NCI-H187 (cell line): ENCODE results near the gene KRTAP10-7.
"Not testable (repeated sequence)": the region's sequence is repeated elsewhere in the genome, so short reads cannot be mapped to it uniquely, and the experiment has no call there.

Source experiments
- DNase-seq, 2 experiments: peaks; one replicate each; lab custom pipeline; 2025; lab: John Stamatoyannopoulos, UW

KRTAP10-7 gene

GRCh38 chr21:44612029-44612486, 11.7 kb downstream of the KRTAP10-7 start, which contains the start of gene KRTAP10-8:
Gene KRTAP10-8, plus strand, starts transcription at chr21:44612079. Its CDS starts 22 bp downstream, at chr21:44612101.
- DNase-seq, result no peak

GRCh38 chr21:44612669-44613229, 12.4 kb downstream of the KRTAP10-7 start:
- DNase-seq, result no peak

GRCh38 chr21:44613386-44614155, 13.2 kb downstream of the KRTAP10-7 start:
- no peak for DNase-seq

- DNase-seq, result no peak
Observed at GRCh38 chr21:44614161-44614631, 13.8 kb downstream of the KRTAP10-7 start.

GRCh38 chr21:44614961-44615391, 14.6 kb downstream of the KRTAP10-7 start:
- no peak for DNase-seq

- no peak for DNase-seq
Observed at GRCh38 chr21:44615466-44615865, 15.1 kb downstream of the KRTAP10-7 start.

GRCh38 chr21:44615911-44616590, 15.7 kb downstream of the KRTAP10-7 start:
- DNase-seq, result no peak

GRCh38 chr21:44616591-44616926, 16.2 kb downstream of the KRTAP10-7 start:
- no peak for DNase-seq

GRCh38 chr21:44617071-44617501, 16.7 kb downstream of the KRTAP10-7 start:
- no peak for DNase-seq

GRCh38 chr21:44618504-44618903, 18.1 kb downstream of the KRTAP10-7 start:
- no peak for DNase-seq

GRCh38 chr21:44618909-44619308, 18.5 kb downstream of the KRTAP10-7 start:
- DNase-seq, result no peak

- DNase-seq, result no peak
Observed at GRCh38 chr21:44619886-44620285, 19.5 kb downstream of the KRTAP10-7 start.

- no peak for DNase-seq
Observed at GRCh38 chr21:44623575-44623974, 23.2 kb downstream of the KRTAP10-7 start.

GRCh38 chr21:44625756-44626155, 25.4 kb downstream of the KRTAP10-7 start:
- no peak for DNase-seq

GRCh38 chr21:44626262-44626661, 25.9 kb downstream of the KRTAP10-7 start:
- DNase-seq, result no peak

- DNase-seq, result no peak
Observed at GRCh38 chr21:44626673-44627143, 26.3 kb downstream of the KRTAP10-7 start, which contains the start of gene KRTAP10-9. Gene KRTAP10-9, plus strand, starts transcription at chr21:44627093. Its CDS starts 79 bp downstream, at chr21:44627172.

- DNase-seq, result not testable (repeated sequence)
Observed at GRCh38 chr21:44627181-44627822, 26.9 kb downstream of the KRTAP10-7 start.

- not testable (repeated sequence) for DNase-seq
Observed at GRCh38 chr21:44627831-44628233, 27.4 kb downstream of the KRTAP10-7 start.

GRCh38 chr21:44628707-44629391, 28.5 kb downstream of the KRTAP10-7 start:
- DNase-seq, result no peak

GRCh38 chr21:44630440-44630839, 30.0 kb downstream of the KRTAP10-7 start:
- no peak for DNase-seq

GRCh38 chr21:44632067-44632466, 31.7 kb downstream of the KRTAP10-7 start:
- no peak for DNase-seq
